ENCODE results near the gene ZNF484. TPM values are rescaled to one million over a fixed set of nuclear protein-coding genes. Genes with fewer than 3 reads are reported as not detected.
"Not testable (repeated sequence)": the region's sequence is repeated elsewhere in the genome, so short reads cannot be mapped to it uniquely, and the experiment has no call there.

The ZNF484 gene
- total RNA-seq, 2 experiments from 2014 or later: 5.8 to 6.5 TPM

DNA sequence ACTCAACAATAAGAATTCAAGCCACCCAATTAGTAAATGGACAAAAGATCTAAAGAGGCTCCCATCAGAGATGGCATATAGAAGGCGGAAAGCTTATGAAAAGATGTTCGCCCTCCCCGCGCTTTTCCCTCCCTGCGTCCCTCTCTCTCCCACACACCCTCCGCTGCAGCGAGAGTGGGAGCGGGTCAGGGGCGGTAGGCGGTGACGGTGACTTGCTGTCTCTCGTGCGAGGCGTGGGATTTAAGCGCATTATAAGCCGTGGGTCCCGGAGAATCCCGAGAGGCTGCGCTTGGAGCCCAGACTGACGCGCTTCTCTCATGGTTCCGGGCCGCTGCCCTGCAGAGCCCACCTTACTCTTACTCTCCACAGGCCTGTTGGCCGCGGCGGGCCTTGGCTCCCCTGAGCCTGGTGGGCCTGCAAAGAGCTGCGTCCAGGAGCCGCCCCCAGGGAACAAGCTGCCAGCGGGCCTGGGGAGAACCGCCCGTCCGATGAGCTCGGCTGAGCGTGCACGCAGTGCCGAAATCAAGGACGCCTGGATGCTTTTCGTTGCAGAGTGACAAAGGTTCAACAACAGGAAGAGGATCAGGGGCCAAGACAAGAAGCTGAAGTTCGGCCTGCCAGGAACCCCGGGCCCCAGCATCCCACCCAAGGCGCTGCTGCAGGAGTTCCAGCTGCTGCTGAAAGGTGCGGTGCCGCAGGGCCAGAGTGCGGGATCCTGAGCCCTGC lies 70.6 kb downstream of the ZNF484 start:
- H3K9me3 Mint-ChIP-seq: no peaks in the 10 kb centered on the region
- CTCF ChIA-PET: interaction anchor here (1.5 kb wide), 1 partner anchor 90 kb away, joined by 6 read pairs; no protein-coding TSS in a partner anchor
- intact Hi-C loops (cut with micrococcal nuclease): loop anchor here (5.0 kb wide), 1 partner anchor 300 kb away; no protein-coding TSS in a partner anchor
- H3K4me3 Mint-ChIP-seq: peak overlapping the region; percentile 14
- peaks cover 38% of the 10 kb centered on the region for H3K27me3 Mint-ChIP-seq (ENCODE audit: low read depth)
- no peaks in the 10 kb centered on the region for H3K36me3 Mint-ChIP-seq (ENCODE audit: low read depth)
- peaks cover 9% of the 10 kb centered on the region for H3K4me1 Mint-ChIP-seq (ENCODE audit: low read depth)
- no peak for DNase-seq
- no peak overlapping the region for H3K27ac Mint-ChIP-seq

DNA sequence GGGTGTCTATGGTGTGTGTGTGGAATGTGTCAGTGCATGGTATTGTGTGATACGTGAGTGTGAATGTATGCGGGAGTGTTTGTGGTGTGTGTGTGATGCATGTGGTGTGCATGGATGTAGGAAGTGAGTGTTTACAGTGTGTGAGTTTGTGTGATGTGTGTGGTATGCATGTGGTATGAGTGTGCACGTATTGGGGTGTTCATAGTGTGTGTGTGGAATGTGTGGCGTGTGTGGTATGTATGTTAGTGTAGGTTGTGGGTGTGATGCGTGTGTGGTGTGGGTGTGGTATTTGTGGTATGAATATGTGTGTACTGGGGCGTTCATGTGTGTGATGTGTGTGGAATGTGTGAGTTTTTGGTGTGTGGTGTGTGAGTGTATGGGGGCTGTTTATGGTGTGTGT lies 73.1 kb downstream of the ZNF484 start:
- Mint-ChIP-seq H3K36me3 (ENCODE audit: low read depth) (no peaks in the 10 kb centered on the region), H3K4me1 (ENCODE audit: low read depth) (peaks cover 11% of the 10 kb centered on the region), H3K4me3 (no peak overlapping the region), H3K27me3 (ENCODE audit: low read depth) (peaks cover 29% of the 10 kb centered on the region), H3K9me3 (no peaks in the 10 kb centered on the region), H3K27ac (no peak overlapping the region)
- intact Hi-C loops (cut with micrococcal nuclease): loop anchor here (5.0 kb wide), 1 partner anchor 303 kb away; no protein-coding TSS in a partner anchor
- CTCF ChIA-PET: no interaction called here
- DNase-seq: no peak

DNA sequence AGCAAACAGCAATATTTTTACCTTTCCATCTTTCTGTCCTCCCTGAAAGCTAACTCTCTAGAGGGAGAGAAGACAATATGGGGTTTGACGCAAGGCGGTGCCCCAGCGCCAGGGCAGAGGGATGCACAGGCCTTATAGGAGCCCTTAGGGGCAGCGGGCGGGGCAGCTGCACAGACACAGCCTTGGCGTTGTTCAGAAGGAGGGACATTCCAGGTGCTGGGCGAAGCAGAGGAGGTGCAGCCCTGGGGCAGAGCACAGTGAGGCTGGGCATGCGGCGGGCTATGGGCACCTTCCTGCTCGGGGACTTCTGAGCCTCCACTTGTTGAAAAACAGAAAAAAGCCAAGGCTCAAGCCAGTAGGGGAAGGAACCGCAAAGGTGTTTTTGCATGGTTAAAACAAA lies 79.5 kb downstream of the ZNF484 start:
- Mint-ChIP-seq H3K27ac (no peak overlapping the region), H3K4me1 (ENCODE audit: low read depth) (peaks cover 6% of the 10 kb centered on the region), H3K27me3 (ENCODE audit: low read depth) (peaks cover 14% of the 10 kb centered on the region), H3K36me3 (ENCODE audit: low read depth) (no peaks in the 10 kb centered on the region), H3K9me3 (no peaks in the 10 kb centered on the region), H3K4me3 (no peak overlapping the region)
- intact Hi-C loops (cut with micrococcal nuclease): no loop called here
- CTCF ChIA-PET: interaction anchor here (1.2 kb wide), 1 partner anchor 82 kb away, joined by 3 read pairs; no protein-coding TSS in a partner anchor
- DNase-seq: no peak

DNA sequence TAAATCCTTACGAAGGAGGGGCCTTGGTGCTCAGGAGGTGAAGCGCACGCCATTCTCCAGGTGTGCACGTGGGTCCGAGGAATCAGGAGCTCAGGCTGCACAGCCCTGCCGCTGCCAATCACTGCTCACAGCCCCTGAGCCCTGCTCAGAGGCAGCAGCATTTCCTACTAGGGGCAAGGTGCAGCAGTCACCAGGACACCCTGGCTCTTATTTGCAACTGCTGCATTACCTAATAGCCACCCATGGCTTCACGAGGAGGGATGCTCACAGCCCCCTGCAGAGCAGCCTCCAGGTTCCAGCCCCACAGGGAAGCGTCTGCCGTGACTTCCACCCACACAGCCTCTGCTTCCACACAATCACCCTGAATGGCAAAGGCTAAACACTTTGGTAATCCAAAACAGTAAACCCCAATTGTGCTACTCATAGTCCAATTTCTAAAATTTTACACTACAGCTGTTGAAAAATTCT lies 81.5 kb downstream of the ZNF484 start:
- intact Hi-C loops (cut with micrococcal nuclease); CTCF ChIA-PET; H3K4me3 Mint-ChIP-seq; H3K4me1 Mint-ChIP-seq (ENCODE audit: low read depth); H3K27ac Mint-ChIP-seq; H3K36me3 Mint-ChIP-seq (ENCODE audit: low read depth); DNase-seq; H3K9me3 Mint-ChIP-seq: not testable (repeated sequence)
- peaks cover 14% of the 10 kb centered on the region for H3K27me3 Mint-ChIP-seq (ENCODE audit: low read depth)

DNA sequence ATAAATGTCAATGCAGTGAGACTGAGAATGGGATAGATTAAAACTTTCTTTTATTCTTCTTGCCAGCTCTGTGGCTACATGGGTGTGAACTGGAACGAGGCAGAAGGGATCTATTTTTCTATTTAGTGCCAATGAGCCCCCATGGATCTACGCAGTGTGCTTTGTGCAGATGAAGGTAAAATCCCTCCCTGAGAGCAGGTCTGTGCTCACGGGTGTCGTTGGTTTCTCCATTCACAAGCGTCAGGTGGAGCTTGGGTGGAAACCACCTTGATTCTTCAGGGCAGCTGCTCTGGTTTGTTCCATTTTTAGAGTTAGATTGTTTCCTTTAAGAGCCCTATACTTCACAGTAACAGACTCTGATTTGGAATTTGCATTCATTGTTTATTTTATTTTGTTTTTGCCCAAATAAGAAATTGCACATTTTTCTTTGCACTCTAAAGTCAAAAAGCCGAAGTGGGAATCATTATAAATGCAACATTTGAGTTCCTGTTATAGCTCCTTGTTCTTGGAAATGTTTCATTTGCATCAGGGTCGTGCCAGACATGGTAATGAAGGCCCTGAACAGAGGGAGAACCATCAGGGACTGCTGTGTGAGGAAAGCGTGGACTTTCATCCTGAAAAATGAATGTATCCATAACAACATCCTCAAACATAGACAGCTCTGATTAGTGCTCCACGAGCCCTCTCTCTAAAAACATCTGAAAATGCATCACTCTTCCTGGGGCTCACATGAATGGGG lies 82.1 kb downstream of the ZNF484 start:
- H3K4me3 Mint-ChIP-seq: no peak overlapping the region
- DNase-seq: no peak
- CTCF ChIA-PET: no interaction called here
- H3K36me3 Mint-ChIP-seq (ENCODE audit: low read depth): no peaks in the 10 kb centered on the region
- intact Hi-C loops (cut with micrococcal nuclease): no loop called here
- no peak overlapping the region for H3K27ac Mint-ChIP-seq
- H3K4me1 Mint-ChIP-seq (ENCODE audit: low read depth): peaks cover 8% of the 10 kb centered on the region
- H3K9me3 Mint-ChIP-seq: no peaks in the 10 kb centered on the region
- peaks cover 14% of the 10 kb centered on the region for H3K27me3 Mint-ChIP-seq (ENCODE audit: low read depth)

Other genes starting within 250 kb of the ZNF484 start
- gene IPPK, start 207.9 kb downstream of the ZNF484 start, total RNA-seq: 1 to 10 TPM; 7.6 to 8.2 TPM
- gene BICD2, start 113.2 kb downstream of the ZNF484 start, total RNA-seq: 10 to 100 TPM; 11.2 to 12.0 TPM
- gene FGD3, start 69.5 kb upstream of the ZNF484 start, total RNA-seq: 10 to 100 TPM; 57.7 to 58.8 TPM
- gene SUSD3, start 180.7 kb upstream of the ZNF484 start, total RNA-seq: 10 to 100 TPM; 62.7 to 68.3 TPM
- gene CARD19, start 218.2 kb upstream of the ZNF484 start, total RNA-seq: 10 to 100 TPM; 51.4 to 52.0 TPM